ENCODE results near the gene GTF2H1.

DNA sequence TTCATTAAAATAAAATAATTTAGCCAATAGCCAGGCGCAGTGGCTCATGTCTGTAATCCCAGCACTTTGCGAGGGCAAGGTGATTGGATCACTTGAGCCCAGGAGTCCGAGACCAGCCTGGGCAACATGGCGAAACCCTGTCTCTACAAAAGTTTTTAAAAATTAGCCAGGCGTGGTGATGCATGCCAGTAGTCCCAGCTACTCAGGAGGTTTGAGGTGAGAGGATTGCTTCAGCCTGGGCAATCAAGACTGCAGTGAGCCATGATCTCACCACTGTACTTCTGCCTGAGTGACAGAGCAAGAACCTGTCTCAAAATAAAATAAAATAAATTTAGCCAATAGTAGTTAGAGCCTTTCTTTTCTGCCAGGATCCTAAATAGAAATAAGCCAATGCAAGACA is 12.7 kb upstream of the GTF2H1 start:
- TF ChIP-seq, protein P1, sequence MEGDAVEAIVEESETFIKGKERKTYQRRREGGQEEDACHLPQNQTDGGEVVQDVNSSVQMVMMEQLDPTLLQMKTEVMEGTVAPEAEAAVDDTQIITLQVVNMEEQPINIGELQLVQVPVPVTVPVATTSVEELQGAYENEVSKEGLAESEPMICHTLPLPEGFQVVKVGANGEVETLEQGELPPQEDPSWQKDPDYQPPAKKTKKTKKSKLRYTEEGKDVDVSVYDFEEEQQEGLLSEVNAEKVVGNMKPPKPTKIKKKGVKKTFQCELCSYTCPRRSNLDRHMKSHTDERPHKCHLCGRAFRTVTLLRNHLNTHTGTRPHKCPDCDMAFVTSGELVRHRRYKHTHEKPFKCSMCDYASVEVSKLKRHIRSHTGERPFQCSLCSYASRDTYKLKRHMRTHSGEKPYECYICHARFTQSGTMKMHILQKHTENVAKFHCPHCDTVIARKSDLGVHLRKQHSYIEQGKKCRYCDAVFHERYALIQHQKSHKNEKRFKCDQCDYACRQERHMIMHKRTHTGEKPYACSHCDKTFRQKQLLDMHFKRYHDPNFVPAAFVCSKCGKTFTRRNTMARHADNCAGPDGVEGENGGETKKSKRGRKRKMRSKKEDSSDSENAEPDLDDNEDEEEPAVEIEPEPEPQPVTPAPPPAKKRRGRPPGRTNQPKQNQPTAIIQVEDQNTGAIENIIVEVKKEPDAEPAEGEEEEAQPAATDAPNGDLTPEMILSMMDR (IDR thresholded peaks at IDR 0.05; ENCODE audit: insufficient read depth, low read depth, low read length): no peak
- no peak for TF ChIP-seq EZH2 (IDR thresholded peaks at IDR 0.05; ENCODE audit: insufficient read depth, low read length)

Data from astrocyte (in vitro differentiated cells and primary cell).